ENCODE measurements around the gene PRELP. TPM values are rescaled to one million over a fixed set of nuclear protein-coding genes. Genes with fewer than 3 reads are reported as not detected.
A peak's percentile ranks its signal among the peaks of the same experiment; 100 is the strongest.

The PRELP gene
- total RNA-seq, 1 donor from 2014 or later: 200 TPM

DNA sequence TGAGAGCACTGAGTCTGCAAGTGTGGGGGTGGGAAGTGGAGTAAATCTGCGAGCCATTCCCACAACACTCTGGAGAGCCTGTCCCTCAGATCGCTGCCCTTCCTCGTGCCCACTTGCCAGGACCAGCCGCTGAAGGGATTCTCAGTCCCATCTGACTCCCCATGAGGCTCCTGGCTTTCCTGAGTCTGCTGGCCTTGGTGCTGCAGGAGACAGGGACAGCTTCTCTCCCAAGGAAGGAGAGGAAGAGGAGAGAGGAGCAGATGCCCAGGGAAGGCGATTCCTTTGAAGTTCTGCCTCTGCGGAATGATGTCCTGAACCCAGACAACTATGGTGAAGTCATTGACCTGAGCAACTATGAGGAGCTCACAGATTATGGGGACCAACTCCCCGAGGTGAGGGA, 20.2 kb downstream of the PRELP start:
- intact Hi-C loops (cut with DNase I): no loop called here
- DNase-seq (ENCODE audit: low spot score) (no peak), ATAC-seq (no peak)

DNA sequence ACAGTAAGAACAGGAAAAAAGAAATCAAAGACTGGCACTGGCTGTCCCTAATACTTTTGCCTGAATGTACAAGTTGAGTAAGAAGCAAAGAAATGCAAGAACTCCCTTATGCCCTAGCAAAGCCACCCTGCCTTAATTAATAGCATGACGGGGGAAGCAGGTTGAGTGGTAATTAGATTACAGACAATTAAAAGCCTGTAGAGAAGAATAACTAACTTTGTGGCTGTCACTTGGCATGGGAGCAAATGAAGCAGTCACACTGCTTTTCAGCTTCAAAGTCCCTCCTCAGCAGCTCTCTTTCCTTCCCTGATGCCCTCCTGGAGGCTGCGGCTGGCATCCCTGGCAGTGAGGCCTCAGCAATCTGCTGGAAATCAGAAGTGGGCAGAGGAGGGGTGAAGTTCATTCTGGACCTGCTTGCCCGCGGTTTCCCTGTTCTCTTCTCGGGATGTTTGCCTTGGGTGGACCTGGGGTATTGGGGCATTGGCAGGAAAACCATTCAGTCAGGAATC, 21.7 kb downstream of the PRELP start:
- ATAC-seq (no peak), DNase-seq (ENCODE audit: low spot score) (no peak)
- intact Hi-C loops (cut with DNase I): no loop called here

GRCh38 chr1:203499643-203500278, 24.2 kb downstream of the PRELP start:
- intact Hi-C loops (cut with DNase I): loop anchor here (10.0 kb wide), 1 partner anchor 125 kb away; the partner anchor contains the start of gene ATP2B4
- ATAC-seq (no peak), DNase-seq (ENCODE audit: low spot score) (no peak)

- ATAC-seq (no peak), DNase-seq (ENCODE audit: low spot score) (no peak)
- intact Hi-C loops (cut with DNase I): loop anchor here (10.0 kb wide), 1 partner anchor 125 kb away; the partner anchor contains the start of gene ATP2B4
These were observed 24.7 kb downstream of the PRELP start for GRCh38 chr1:203500279-203500678.

DNA sequence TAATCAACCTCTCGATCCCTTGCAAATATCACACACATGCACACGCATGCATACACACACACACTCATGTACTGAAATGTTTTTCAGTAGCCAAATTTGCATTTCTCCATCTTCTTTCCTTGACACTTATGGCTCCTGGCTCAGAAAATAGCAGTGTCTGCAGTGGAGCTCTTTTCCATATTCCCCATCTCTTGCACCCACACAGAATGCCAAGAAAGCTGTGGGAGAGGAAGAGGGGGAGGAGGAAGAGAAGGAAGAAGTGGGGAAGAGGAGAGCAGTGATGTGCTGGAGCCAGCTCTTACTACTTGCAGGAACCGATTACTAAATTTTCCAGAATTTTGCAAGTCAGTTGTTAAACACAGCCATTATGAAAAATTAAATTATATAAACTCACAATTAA, 28.2 kb downstream of the PRELP start:
- intact Hi-C loops (cut with DNase I): loop anchor here (10.0 kb wide), 1 partner anchor 121 kb away; the partner anchor contains the start of gene ATP2B4
- DNase-seq (ENCODE audit: low spot score) (no peak), ATAC-seq (no peak)

- DNase-seq (ENCODE audit: low spot score) (peak; percentile 92), ATAC-seq (peak; percentile 68)
- intact Hi-C loops (cut with DNase I): loop anchor here (5.0 to 10.0 kb wide), 2 partner anchors 120 to 198 kb away; partner anchors contain the start of gene ATP2B4
These were observed 29.0 kb downstream of the PRELP start for GRCh38 chr1:203504400-203505250.

DNA sequence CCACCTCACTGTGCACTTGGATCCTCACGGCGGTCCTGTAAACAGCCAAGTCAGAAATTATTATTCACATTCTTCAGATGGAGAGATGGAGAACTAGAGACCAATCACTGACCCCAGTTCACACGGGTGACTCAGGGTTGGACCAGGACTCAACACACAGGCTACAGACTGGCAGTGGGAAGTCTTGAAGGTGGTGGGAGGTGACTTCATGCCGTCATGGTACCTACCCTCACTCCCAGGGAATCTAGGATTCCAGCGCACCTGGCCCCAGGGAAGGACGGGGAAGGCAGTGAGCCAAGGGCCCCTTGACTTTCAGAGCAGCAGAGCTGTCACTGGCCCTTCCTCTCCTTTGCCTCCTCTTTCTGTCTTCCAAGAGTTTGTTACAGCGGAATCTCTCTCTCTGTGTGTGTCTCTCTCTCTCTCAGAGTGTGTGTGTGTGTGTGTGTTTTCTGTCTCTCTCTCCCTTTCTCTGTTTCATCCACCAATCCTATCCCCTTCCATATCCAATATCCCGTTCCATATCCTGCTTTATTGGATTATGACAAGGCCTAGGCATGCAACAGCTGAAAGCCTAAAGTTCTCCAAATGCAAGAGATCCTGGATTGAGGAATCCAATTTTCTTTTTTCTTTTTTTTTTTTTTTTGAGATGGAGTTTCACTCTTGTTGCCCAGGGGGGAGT, 30.1 kb downstream of the PRELP start:
- DNase-seq (ENCODE audit: low spot score) (no peak), ATAC-seq (no peak)
- intact Hi-C loops (cut with DNase I): loop anchor here (5.0 to 10.0 kb wide), 2 partner anchors 119 to 197 kb away; partner anchors contain the start of gene ATP2B4

GRCh38 chr1:203506858-203507626, 31.4 kb downstream of the PRELP start:
- ATAC-seq: peak; percentile 27

DNA sequence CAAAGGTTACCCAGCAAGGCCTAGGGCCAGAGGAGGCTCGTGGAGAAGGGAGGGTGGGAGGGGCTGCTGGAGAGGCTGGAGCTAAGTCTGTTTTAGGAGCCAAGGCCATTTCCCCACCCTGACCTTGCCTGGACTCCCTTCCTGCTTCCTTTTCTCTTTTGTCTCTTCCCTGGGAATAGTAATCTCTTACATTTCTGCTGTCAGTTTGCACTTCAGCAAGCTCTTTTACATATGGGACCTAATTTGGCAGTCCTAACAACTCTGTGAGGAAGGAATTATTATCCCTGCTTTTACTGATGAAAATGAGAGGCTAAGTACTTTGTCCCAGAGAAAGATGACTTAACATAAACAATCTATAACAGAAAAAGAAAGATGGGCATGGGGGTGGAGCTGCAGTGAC, 32.2 kb downstream of the PRELP start:
- ATAC-seq: peak; percentile 11
- intact Hi-C loops (cut with DNase I): loop anchor here (5.0 to 10.0 kb wide), 2 partner anchors 117 to 195 kb away; partner anchors contain the start of gene ATP2B4
- DNase-seq (ENCODE audit: low spot score): no peak

More at GRCh38 chr1:203506858-203507626, 31.4 kb downstream of the PRELP start:
- DNase-seq (ENCODE audit: low spot score): no peak
- intact Hi-C loops (cut with DNase I): loop anchor here (5.0 to 10.0 kb wide), 2 partner anchors 118 to 195 kb away; partner anchors contain the start of gene ATP2B4

GRCh38 chr1:203508463-203509073, 33.0 kb downstream of the PRELP start:
- intact Hi-C loops (cut with DNase I): loop anchor here (5.0 to 10.0 kb wide), 2 partner anchors 116 to 194 kb away; partner anchors contain the start of gene ATP2B4
- DNase-seq (ENCODE audit: low spot score): no peak
- no peak for ATAC-seq

GRCh38 chr1:203509135-203509534, 33.5 kb downstream of the PRELP start:
- ATAC-seq: no peak
- no peak for DNase-seq (ENCODE audit: low spot score)
- intact Hi-C loops (cut with DNase I): loop anchor here (5.0 to 10.0 kb wide), 2 partner anchors 116 to 193 kb away; partner anchors contain the start of gene ATP2B4

- intact Hi-C loops (cut with DNase I): no loop called here
- DNase-seq (ENCODE audit: low spot score) (no peak), ATAC-seq (no peak)
These were observed 35.9 kb downstream of the PRELP start for GRCh38 chr1:203511513-203511912.

DNA sequence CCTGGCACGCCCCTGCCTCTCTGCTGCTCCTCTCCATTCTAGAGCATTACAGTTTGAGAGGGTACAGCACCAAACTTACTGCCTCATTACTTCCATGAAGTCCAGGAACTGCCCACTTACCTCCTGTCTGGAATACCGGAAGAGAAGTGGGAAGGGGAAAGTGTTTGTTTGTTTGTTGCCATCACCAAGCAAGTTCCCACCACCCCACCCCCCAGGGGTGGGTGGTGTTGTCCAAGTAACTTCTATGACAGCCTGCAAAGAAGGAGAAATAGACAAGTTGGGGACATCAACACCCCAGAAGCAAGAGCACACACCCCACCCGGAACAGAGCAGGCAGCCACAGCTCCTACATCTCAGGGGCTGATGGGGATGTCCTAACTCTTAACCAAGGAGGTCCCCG, 36.3 kb downstream of the PRELP start:
- intact Hi-C loops (cut with DNase I): no loop called here
- ATAC-seq (no peak), DNase-seq (ENCODE audit: low spot score) (no peak)

- ATAC-seq (no peak), DNase-seq (ENCODE audit: low spot score) (no peak)
- intact Hi-C loops (cut with DNase I): no loop called here
These were observed 36.9 kb downstream of the PRELP start for GRCh38 chr1:203512517-203512847.

DNA sequence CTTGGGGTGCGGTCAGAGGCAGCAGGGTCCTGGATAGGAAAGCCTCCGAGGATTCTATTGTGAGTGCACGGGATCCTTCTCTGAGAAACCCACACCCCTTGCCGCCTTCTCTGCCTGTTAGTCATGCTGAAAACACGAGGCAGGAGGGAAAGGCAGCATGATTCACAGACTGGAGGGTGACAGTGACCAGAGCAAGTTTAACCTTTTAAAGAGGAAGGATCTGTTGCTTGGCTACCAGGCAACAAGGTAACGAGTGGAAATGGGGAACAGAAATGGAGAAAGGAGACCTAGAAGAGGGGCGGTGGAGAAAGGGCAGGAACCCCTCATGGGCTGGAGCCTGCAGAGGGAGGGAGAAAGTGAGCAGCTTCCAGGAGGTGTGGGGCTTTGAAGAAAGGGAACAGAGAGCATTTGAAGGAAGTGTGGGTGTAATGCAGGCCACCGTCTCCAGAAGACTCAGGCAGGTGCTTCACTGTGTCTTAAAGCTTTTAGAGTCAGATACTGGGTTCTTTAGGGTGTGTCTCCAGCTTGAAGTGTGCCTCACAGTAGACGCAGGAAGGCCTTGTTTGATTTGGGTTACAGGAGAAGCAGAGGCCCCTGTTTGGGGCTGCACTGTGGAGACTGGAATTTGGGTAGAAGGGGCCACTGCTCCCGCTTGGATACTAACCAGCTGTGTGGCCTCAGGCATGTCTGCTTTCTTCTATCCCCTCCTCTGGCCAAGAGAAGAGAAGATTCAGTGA, 37.4 kb downstream of the PRELP start:
- no peak for DNase-seq (ENCODE audit: low spot score)
- peak; percentile 61 for ATAC-seq
- intact Hi-C loops (cut with DNase I): no loop called here

DNA sequence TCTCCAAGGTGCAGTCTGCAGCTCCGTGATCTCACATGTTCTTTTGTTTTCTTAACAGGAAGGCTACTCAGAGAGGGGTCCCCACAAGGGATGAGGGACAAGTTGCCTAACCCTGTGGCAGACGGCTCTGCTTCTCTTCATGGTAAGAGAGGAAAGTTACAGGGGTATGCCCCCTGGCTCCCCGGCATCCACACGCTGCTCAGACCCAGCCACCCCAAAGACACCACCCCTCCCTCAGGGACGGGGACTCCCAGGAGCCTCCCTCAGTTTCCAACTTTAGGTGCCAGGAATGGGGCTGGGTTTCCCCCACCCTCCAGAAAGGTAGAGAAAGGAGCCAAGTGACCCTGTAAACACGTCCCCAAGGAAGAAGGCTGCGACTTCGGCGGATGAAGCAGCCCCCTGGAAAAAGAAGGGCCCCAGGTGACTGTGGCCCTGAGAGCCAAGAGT, 38.0 kb downstream of the PRELP start:
- DNase-seq (ENCODE audit: low spot score) (no peak), ATAC-seq (no peak)
- intact Hi-C loops (cut with DNase I): no loop called here

DNA sequence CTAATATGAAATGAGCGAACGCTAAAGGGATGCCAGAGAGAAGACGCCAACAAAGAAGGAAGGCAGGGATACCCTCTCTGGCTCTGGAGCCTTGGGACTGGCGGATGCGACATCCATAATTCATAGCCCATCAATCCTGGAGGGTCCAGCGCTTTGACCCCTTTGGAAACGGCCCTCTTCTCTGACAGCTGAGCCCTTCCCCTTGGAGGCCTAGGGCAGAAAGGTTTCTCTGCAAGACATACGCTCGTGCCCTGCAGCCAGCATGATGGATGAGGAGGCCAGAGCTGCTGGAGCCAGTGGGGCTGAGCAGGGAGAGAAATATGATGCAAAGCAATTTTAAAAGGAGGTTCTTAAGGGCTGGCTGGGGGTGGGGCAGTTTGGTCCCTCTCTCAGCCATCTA, 40.6 kb downstream of the PRELP start:
- ATAC-seq (no peak), DNase-seq (ENCODE audit: low spot score) (no peak)
- intact Hi-C loops (cut with DNase I): no loop called here

All from sciatic nerve (tissue), 2 donors.